ENCODE data around the gene CALM1.

CALM1 gene

GRCh38 chr14:90434370-90435020 is 37.7 kb downstream of the CALM1 start:
- no peak overlapping the region for H3K27ac ChIP-seq
- TF ChIP-seq CTCF (IDR thresholded peaks at IDR 0.05): no peak
- no peaks in the 10 kb centered on the region for H3K9me3 ChIP-seq
- intact Hi-C loops (cut with DNase I; ENCODE audit: low total_unique reads): no loop called here
- no peak overlapping the region for H3K4me3 ChIP-seq
- peak in 1 of 2 donors; percentile 35 for DNase-seq
- no peaks in the 10 kb centered on the region for H3K36me3 ChIP-seq
- H3K4me1 ChIP-seq: no peaks in the 10 kb centered on the region
- no peaks in the 10 kb centered on the region for H3K27me3 ChIP-seq

- no peak for DNase-seq
- no peak for TF ChIP-seq CTCF (IDR thresholded peaks at IDR 0.05)
- no peak overlapping the region for H3K4me3 ChIP-seq
- H3K27ac ChIP-seq: no peak overlapping the region
- H3K27me3 ChIP-seq: no peaks in the 10 kb centered on the region
- H3K4me1 ChIP-seq: no peaks in the 10 kb centered on the region
- intact Hi-C loops (cut with DNase I; ENCODE audit: low total_unique reads): no loop called here
- H3K9me3 ChIP-seq: no peaks in the 10 kb centered on the region
- H3K36me3 ChIP-seq: no peaks in the 10 kb centered on the region
Observed at GRCh38 chr14:90438841-90439240, 42.0 kb downstream of the CALM1 start.

- intact Hi-C loops (cut with DNase I; ENCODE audit: low total_unique reads): no loop called here
- no peak overlapping the region for H3K4me3 ChIP-seq
- TF ChIP-seq CTCF (IDR thresholded peaks at IDR 0.05): no peak
- H3K27me3 ChIP-seq: no peaks in the 10 kb centered on the region
- H3K4me1 ChIP-seq: no peaks in the 10 kb centered on the region
- DNase-seq: no peak
- no peaks in the 10 kb centered on the region for H3K9me3 ChIP-seq
- no peak overlapping the region for H3K27ac ChIP-seq
- no peaks in the 10 kb centered on the region for H3K36me3 ChIP-seq
Observed at GRCh38 chr14:90440021-90440451, 43.2 kb downstream of the CALM1 start.

GRCh38 chr14:90440592-90440991 is 43.8 kb downstream of the CALM1 start:
- H3K27me3 ChIP-seq: no peaks in the 10 kb centered on the region
- H3K27ac ChIP-seq: no peak overlapping the region
- no peaks in the 10 kb centered on the region for H3K4me1 ChIP-seq
- no peaks in the 10 kb centered on the region for H3K9me3 ChIP-seq
- no peaks in the 10 kb centered on the region for H3K36me3 ChIP-seq
- TF ChIP-seq CTCF (IDR thresholded peaks at IDR 0.05): no peak
- DNase-seq: no peak
- no peak overlapping the region for H3K4me3 ChIP-seq
- intact Hi-C loops (cut with DNase I; ENCODE audit: low total_unique reads): no loop called here

GRCh38 chr14:90442388-90442787 is 45.6 kb downstream of the CALM1 start:
- DNase-seq: no peak

More at GRCh38 chr14:90442388-90442787, 45.6 kb downstream of the CALM1 start:
- no peaks in the 10 kb centered on the region for H3K36me3 ChIP-seq
- H3K4me3 ChIP-seq: no peak overlapping the region
- no peaks in the 10 kb centered on the region for H3K27me3 ChIP-seq
- intact Hi-C loops (cut with DNase I; ENCODE audit: low total_unique reads): no loop called here
- H3K4me1 ChIP-seq: no peaks in the 10 kb centered on the region
- TF ChIP-seq CTCF (IDR thresholded peaks at IDR 0.05): no peak
- no peak overlapping the region for H3K27ac ChIP-seq
- H3K9me3 ChIP-seq: no peaks in the 10 kb centered on the region
